Vagina (tissue), 2 donors: Measurements from ENCODE around the gene HOXA7. TPM values are rescaled to one million over a fixed set of nuclear protein-coding genes. Genes with fewer than 3 reads are reported as not detected.
A peak's percentile ranks its signal among the peaks of the same experiment; 100 is the strongest.

Source experiments
- DNase-seq, 2 donors: peaks; one replicate each; pipeline ENCODE4 v3.0.0-alpha.2; 2017; ENCODE audit errors: extremely low spot score in 2 of 2
- H3K27ac ChIP-seq: fragments of 200-600 bp; sonication (generic); one replicate; pipeline ENCODE4 v1.5.1; 2019
- H3K27me3 ChIP-seq: fragments of 200-600 bp; sonication (generic); one replicate; pipeline ENCODE4 v1.5.1; 2019
- H3K36me3 ChIP-seq, 2 donors: fragments of 200-600 bp; sonication (generic); one replicate each; pipeline ENCODE4 v1.5.1; 2017 to 2019
- H3K4me1 ChIP-seq: fragments of 200-600 bp; sonication (generic); one replicate; pipeline ENCODE4 v1.5.1; 2019
- H3K4me3 ChIP-seq, 2 donors: fragments of 200-600 bp; sonication (generic); 1 replicate in 1 of 2; 2 replicates in 1 of 2; pipeline ENCODE4 v1.5.1; 2016 to 2019
- H3K9me3 ChIP-seq: fragments of 200-600 bp; sonication (generic); one replicate; pipeline ENCODE4 v1.5.1; 2019
- POLR2A ChIP-seq, 2 donors: fragments of 450-650 bp; IDR thresholded peaks; one replicate each; pipeline ENCODE4 v1.6.1; 2017; ENCODE audit warnings: antibody characterized with exemption in 2 of 2, mild to moderate bottlenecking in 2 of 2, moderate library complexity in 2 of 2
- POLR2AphosphoS5 ChIP-seq, 2 donors: sonication (generic); formaldehyde crosslinking; IDR thresholded peaks; one replicate each; pipeline ENCODE4 v1.9.0; 2017; ENCODE audit warnings: antibody characterized with exemption in 2 of 2, mild to moderate bottlenecking in 2 of 2, low read depth in 1 of 2; ENCODE audit not compliant: insufficient read depth in 1 of 2
- intact Hi-C: fragments of 100-400 bp; cut with DNase I; formaldehyde crosslinking; loops from one replicate; pipeline ENCODE4 v1.15.1; 2023
- total RNA-seq: library from RNA; depleted of rRNA; stranded (reverse); fragments of >200 nt; gene quantifications from one replicate; pipeline ENCODE4 v1.2.3, GENCODE V29; 2016
- TF ChIP-seq, protein P1 (sequence below), 3 experiments: fragments of 450-650 bp in 2 of 3; fragments of 200-600 bp in 1 of 3; sonication (generic) in 1 of 3; IDR thresholded peaks; one replicate each; pipeline ENCODE4 v1.5.1; 2017 to 2019; ENCODE audit warnings: antibody characterized with exemption in 3 of 3, mild to moderate bottlenecking in 2 of 3, moderate library complexity in 2 of 3

HOXA7 gene
- total RNA-seq, 1 donor from 2014 or later = 23.8 TPM

DNA sequence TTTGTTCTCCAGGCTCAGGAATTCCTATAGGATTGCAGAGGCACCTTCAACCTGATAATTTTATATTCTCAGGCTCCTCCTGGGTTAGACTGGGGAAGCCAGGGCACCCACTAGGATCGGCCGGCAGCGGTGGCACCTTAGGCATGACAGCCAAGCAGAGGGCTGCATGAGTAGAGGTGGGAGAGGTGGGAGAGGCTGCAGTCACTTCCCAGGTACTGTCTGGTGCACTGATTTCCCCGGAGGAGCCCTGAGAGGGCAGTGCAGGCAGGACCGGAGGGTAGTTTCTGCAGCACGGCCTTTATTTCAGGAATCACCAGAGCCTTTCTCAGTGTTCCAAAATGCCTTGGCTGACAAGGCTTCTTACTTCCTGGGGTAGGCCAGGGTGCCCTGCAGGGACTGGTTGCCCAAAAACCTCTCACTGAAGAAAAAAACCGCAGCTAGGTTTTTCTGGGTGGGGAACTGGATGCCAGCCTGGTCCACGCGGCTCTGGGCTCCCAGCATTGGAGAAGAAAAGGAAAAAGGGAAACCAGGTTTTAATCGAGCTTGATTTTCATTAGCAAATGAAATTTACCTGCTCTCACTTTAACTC, 47.0 kb upstream of the HOXA7 start:
- Histone ChIP-seq H3K4me3 (peak overlapping the region; percentile 56 to 91), H3K27ac (peak overlapping the region; percentile 93)

DNA sequence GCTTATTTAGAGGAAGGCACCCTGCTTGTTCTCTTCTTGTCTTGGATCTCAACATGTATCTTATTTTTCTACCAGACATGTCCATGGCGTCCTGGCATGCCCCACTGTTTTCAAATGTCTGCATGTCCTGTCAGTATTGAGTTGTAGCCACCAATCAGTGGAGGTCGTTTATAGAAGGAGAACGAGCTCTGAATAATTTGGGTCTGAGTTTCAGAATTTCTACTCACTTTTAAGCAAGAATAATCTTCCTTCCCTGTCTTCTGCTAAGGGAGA, 46.3 kb upstream of the HOXA7 start:
- Histone ChIP-seq H3K27me3 (peaks cover 11% of the 10 kb centered on the region), H3K4me3 (peak overlapping the region; percentile 56 to 91), H3K27ac (peak overlapping the region; percentile 93), H3K36me3 (no peaks in the 10 kb centered on the region), H3K9me3 (no peaks in the 10 kb centered on the region), H3K4me1 (peaks cover 49% of the 10 kb centered on the region)
- peak in 1 of 2 donors; percentile 75 for DNase-seq
- TF ChIP-seq POLR2A (IDR thresholded peaks at IDR 0.05) (no peak), POLR2AphosphoS5 (IDR thresholded peaks at IDR 0.05; ENCODE audit: insufficient read depth in 1 of 2, low read depth in 1 of 2) (no peak)
- TF ChIP-seq, protein P1, sequence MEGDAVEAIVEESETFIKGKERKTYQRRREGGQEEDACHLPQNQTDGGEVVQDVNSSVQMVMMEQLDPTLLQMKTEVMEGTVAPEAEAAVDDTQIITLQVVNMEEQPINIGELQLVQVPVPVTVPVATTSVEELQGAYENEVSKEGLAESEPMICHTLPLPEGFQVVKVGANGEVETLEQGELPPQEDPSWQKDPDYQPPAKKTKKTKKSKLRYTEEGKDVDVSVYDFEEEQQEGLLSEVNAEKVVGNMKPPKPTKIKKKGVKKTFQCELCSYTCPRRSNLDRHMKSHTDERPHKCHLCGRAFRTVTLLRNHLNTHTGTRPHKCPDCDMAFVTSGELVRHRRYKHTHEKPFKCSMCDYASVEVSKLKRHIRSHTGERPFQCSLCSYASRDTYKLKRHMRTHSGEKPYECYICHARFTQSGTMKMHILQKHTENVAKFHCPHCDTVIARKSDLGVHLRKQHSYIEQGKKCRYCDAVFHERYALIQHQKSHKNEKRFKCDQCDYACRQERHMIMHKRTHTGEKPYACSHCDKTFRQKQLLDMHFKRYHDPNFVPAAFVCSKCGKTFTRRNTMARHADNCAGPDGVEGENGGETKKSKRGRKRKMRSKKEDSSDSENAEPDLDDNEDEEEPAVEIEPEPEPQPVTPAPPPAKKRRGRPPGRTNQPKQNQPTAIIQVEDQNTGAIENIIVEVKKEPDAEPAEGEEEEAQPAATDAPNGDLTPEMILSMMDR (IDR thresholded peaks at IDR 0.05) = no peak
- intact Hi-C loops = loop anchor here (5.0 to 10.0 kb wide), 2 partner anchors 375 to 722 kb away; no protein-coding TSS in a partner anchor

More for the DNA sequence above, 47.0 kb upstream of the HOXA7 start:
- Histone ChIP-seq H3K4me1 (peaks cover 55% of the 10 kb centered on the region), H3K36me3 (no peaks in the 10 kb centered on the region), H3K9me3 (no peaks in the 10 kb centered on the region), H3K27me3 (peaks cover 8% of the 10 kb centered on the region)
- TF ChIP-seq POLR2A (IDR thresholded peaks at IDR 0.05) (no peak), POLR2AphosphoS5 (IDR thresholded peaks at IDR 0.05; ENCODE audit: insufficient read depth in 1 of 2, low read depth in 1 of 2) (peak in 1 of 2 donors; percentile 21)
- TF ChIP-seq, protein P1 (IDR thresholded peaks at IDR 0.05) = no peak
- intact Hi-C loops = loop anchor here (5.0 to 10.0 kb wide), 2 partner anchors 374 to 721 kb away; no protein-coding TSS in a partner anchor
- peak; percentile 84 to 85 for DNase-seq

DNA sequence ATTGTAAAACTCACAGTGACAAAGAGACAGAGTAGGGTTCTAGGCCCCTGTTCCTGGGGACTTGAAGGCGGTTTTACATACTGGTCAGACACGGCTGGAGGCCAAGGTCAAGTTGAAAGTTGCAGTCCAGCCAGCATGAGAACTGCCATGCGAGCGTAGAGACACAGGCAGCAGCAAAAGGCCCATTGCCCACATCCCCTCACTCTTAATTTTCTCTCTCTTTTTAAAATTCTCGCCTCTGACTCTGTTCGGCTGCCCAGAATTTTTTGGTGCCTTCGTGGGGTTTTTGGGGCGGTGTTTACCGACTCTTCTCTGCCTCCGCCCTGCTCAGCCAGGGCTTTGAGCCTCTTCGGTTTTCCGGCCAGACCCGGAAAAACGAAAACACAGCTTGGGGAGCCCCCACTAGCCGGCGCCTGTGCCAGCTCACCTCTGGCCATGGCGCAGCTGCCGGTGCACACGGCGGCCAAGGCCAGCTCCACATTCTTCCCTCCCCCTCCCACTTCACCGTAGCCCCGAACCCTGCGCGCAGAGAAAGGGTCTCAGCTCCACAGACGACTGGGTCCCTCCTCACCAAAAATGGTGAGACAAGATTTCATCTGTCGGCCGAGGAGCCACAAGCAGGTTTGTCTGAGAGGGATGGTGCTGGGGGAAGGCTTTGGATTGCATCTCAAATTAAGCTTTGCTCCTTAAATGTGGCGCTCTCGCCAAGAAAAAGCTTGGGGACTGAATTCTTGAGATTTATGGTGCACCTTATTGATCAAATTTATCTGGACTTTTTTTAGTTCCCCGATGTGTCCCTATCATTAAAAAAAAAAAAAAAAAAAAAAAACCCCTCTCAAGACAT, 45.8 kb upstream of the HOXA7 start:
- TF ChIP-seq POLR2A (IDR thresholded peaks at IDR 0.05) (no peak), POLR2AphosphoS5 (IDR thresholded peaks at IDR 0.05; ENCODE audit: insufficient read depth in 1 of 2, low read depth in 1 of 2) (peak in 1 of 2 donors; percentile 62)
- Histone ChIP-seq H3K4me3 (peak overlapping the region; percentile 88 to 91), H3K27me3 (peaks cover 11% of the 10 kb centered on the region), H3K4me1 (peaks cover 49% of the 10 kb centered on the region), H3K27ac (peak overlapping the region; percentile 93), H3K36me3 (no peaks in the 10 kb centered on the region), H3K9me3 (no peaks in the 10 kb centered on the region)
- intact Hi-C loops = loop anchor here (5.0 to 10.0 kb wide), 2 partner anchors 375 to 723 kb away; no protein-coding TSS in a partner anchor
- peak; percentile 85 to 93 for DNase-seq

DNA sequence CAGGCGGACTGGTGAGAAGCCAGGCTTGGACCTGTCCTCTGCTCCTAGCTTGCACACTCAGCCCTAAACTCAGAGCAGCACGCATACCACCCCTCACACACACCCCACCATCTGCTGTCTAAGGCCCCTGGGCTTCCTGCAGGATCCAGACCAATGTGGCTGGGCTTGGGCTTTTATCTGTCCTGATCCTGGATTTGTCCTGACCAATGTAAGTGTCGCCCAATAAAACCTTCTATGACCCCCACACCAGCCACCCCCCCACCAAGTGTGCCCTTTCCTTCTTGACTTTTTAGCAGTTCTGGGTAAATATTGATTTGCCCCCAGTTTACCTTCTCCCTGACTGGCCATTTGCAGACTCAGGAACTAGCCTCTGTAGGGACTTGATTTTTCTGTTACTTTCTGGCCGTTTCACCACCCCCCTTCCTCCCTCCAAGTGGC, 45.1 kb upstream of the HOXA7 start:
- peak overlapping the region; percentile 88 to 91 for H3K4me3 ChIP-seq
- TF ChIP-seq POLR2AphosphoS5 (IDR thresholded peaks at IDR 0.05; ENCODE audit: insufficient read depth in 1 of 2, low read depth in 1 of 2) (no peak), POLR2A (IDR thresholded peaks at IDR 0.05) (no peak)
- TF ChIP-seq, protein P1 (IDR thresholded peaks at IDR 0.05) = no peak
- intact Hi-C loops = loop anchor here (5.0 to 10.0 kb wide), 2 partner anchors 376 to 723 kb away; no protein-coding TSS in a partner anchor

DNA sequence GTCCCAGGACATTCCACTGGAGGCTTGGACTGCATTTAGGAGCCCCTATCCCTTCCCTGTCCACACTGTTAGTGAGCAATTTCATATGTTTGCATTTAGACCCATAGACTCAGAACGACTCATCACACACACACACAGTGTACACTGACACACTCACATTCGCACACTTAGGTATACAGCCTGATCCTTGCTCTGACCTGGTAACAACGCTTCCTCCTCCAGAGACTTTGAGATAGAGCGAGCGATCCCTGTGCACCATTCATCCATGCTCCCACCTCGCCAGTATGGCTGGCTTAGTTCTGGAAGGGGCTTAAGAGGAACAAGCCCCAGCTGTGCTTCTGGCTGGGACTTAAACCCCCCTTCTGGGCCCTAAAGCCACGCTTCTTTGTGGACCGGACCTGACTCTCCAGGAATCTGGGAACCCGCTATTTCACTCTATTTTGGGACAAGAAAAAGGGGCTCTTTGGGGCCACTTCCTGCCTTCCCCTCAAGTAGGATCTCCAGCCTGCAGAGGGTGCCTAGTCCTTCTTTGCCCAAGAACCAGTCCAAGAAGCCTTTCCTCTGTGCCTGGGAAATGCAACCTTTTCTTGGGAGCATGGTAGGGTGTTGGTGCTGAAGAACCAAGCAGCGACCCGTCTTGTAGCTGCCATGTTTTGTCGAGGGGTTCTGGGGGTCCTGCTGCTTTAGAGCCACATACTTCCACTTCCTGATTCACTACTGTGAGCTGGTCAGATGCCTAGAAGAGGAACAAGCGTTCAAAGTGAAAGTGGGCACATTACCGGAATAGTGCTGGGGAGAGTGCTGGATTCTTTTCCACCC, 44.5 kb upstream of the HOXA7 start:
- TF ChIP-seq, protein P1 (IDR thresholded peaks at IDR 0.05) = no peak
- TF ChIP-seq POLR2A (IDR thresholded peaks at IDR 0.05) (no peak), POLR2AphosphoS5 (IDR thresholded peaks at IDR 0.05; ENCODE audit: insufficient read depth in 1 of 2, low read depth in 1 of 2) (no peak)
- Histone ChIP-seq H3K27ac (peak overlapping the region; percentile 93), H3K4me3 (peak overlapping the region; percentile 88 to 91), H3K4me1 (peaks cover 42% of the 10 kb centered on the region), H3K36me3 (no peaks in the 10 kb centered on the region), H3K9me3 (no peaks in the 10 kb centered on the region), H3K27me3 (peaks cover 11% of the 10 kb centered on the region)
- intact Hi-C loops = loop anchor here (5.0 to 10.0 kb wide), 2 partner anchors 376 to 724 kb away; no protein-coding TSS in a partner anchor
- peak; percentile 90 to 93 for DNase-seq

More for the DNA sequence above, 45.1 kb upstream of the HOXA7 start:
- Histone ChIP-seq H3K27me3 (peaks cover 11% of the 10 kb centered on the region), H3K4me1 (peaks cover 43% of the 10 kb centered on the region), H3K36me3 (no peaks in the 10 kb centered on the region), H3K27ac (peak overlapping the region; percentile 93), H3K9me3 (no peaks in the 10 kb centered on the region)
- peak in 1 of 2 donors; percentile 87 for DNase-seq
